ENCODE results near the gene ZNF540. TPM values are rescaled to one million over a fixed set of nuclear protein-coding genes. Genes with fewer than 3 reads are reported as not detected.
"Not testable (repeated sequence)": the region's sequence is repeated elsewhere in the genome, so short reads cannot be mapped to it uniquely, and the experiment has no call there.

The ZNF540 gene
- polyA plus RNA-seq, 4 donors, result 1.1 to 5.2 (median 1.7) TPM

DNA sequence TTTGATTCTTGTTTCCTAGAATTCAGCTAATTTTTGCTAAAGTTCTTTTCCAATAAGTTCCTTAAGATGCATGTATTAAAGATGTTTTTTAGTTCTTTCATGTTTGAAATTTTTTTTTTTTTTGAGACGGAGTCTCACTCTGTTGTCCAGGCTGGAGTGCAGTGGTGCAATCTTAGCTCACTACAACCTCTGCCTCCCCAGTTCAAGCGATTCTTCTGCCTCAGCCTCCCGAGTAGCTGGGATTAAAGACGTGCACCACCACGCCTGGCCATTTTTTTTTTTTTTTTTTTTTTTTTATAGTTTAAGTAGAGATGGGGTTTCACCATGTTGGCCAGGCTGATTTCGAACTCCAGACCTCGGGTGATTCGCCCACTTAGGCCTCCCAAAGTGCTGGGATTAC is 62.5 kb downstream of the ZNF540 start:
- 96 to 100% (median 99%) methylated on average over 8 of the region's 8 CpGs for WGBS, 3 donors
- not testable (repeated sequence) for DNase-seq; H3K27ac ChIP-seq (ENCODE audit: low read depth in 1 of 3, low read length in 2 of 3); H3K27me3 ChIP-seq (ENCODE audit: control insufficient read depth in 3 of 3, insufficient read depth in 3 of 3, low read length in 3 of 3); FAIRE-seq; H3K4me3 ChIP-seq (ENCODE audit: low read depth in 1 of 3, low read length in 3 of 3); H3K9me3 ChIP-seq (ENCODE audit: control insufficient read depth in 2 of 2, insufficient read depth in 1 of 2, low read depth in 1 of 2, low read length in 1 of 2); H3K4me1 ChIP-seq (ENCODE audit: control insufficient read depth in 3 of 3, insufficient read depth in 2 of 3, low read depth in 1 of 3, low read length in 2 of 3); H3K36me3 ChIP-seq (ENCODE audit: control insufficient read depth in 3 of 3, insufficient read depth in 2 of 3, low read depth in 1 of 3, low read length in 3 of 3)

Other genes with a start within 250 kb of the ZNF540 start
- 1 to 10 TPM; 1.6 to 6.2 (median 2.9) TPM for gene ZNF527, start 223.8 kb upstream of the ZNF540 start, polyA plus RNA-seq
- 1 to 10 TPM in 3 of 4 donors, under 1 TPM in 1; 0.89 to 3.4 (median 1.2) TPM for gene ZNF569, start 127.4 kb upstream of the ZNF540 start, polyA plus RNA-seq
- 1 to 10 TPM; 1.4 to 5.6 (median 2.0) TPM for gene ZNF570, start 125.5 kb upstream of the ZNF540 start, polyA plus RNA-seq
- 10 to 100 TPM in 1 of 4 donors, 1 to 10 TPM in 1, under 1 TPM in 2; 0.22 to 13.2 (median 1.1) TPM for gene ZNF793, start 87.9 kb upstream of the ZNF540 start, polyA plus RNA-seq
- 1 to 10 TPM in 3 of 4 donors, under 1 TPM in 1; 0.89 to 5.9 (median 1.5) TPM for gene ZNF571, start 84 bp upstream of the ZNF540 start, polyA plus RNA-seq
- 10 to 100 TPM in 1 of 4 donors, 1 to 10 TPM in 1, under 1 TPM in 2; 0.27 to 16.1 (median 2.4) TPM for gene ZFP30, start 60.6 kb downstream of the ZNF540 start, polyA plus RNA-seq
- gene ZNF607, start 124.9 kb downstream of the ZNF540 start, polyA plus RNA-seq, result 1 to 10 TPM; 1.1 to 10.0 (median 2.1) TPM
- 1 to 10 TPM in 3 of 4 donors, not detected in 1; 1.3 to 7.9 (median 1.6) TPM for gene ZNF573, start 184.7 kb downstream of the ZNF540 start, polyA plus RNA-seq